ENCODE measurements around the gene CTSC. TPM values are rescaled to one million over a fixed set of nuclear protein-coding genes. Genes with fewer than 3 reads are reported as not detected.
A peak's percentile ranks its signal among the peaks of the same experiment; 100 is the strongest.

Gene CTSC
- polyA plus RNA-seq, 1 donor (not counting 4 experiments of a cell fraction or from before 2014, with no cell fraction given) = 658 TPM

GRCh38 chr11:88312628-88313027, 24.9 kb downstream of the CTSC start:
- TF ChIP-seq EZH2 (IDR thresholded peaks at IDR 0.05; ENCODE audit: low read length) = no peak
- no peak for TF ChIP-seq CTCF (optimal IDR thresholded peaks at IDR 0.05 in 1 of 3, IDR thresholded peaks at IDR 0.05 in 1 of 3, conservative IDR thresholded peaks at IDR 0.05 in 1 of 3; ENCODE audit: extremely low read depth in 1 of 3, insufficient read depth in 2 of 3, low read length in 3 of 3)
- Histone ChIP-seq H3K9me3 (ENCODE audit: control insufficient read depth, low read depth, low read length) (no peaks in the 10 kb centered on the region), H2AFZ (ENCODE audit: control insufficient read depth, low read length) (no peak overlapping the region), H3K4me1 (ENCODE audit: control insufficient read depth, extremely low read depth, insufficient read depth, low read length) (peaks cover 24% of the 10 kb centered on the region), H3K4me3 (ENCODE audit: control insufficient read depth in 2 of 3, extremely low read depth in 1 of 3, insufficient read depth in 2 of 3, low read depth in 1 of 3, low read length in 3 of 3) (no peak overlapping the region), H3K9ac (ENCODE audit: control insufficient read depth, extremely low read depth, insufficient read depth, low read length) (no peak overlapping the region), H3K27me3 (ENCODE audit: control insufficient read depth, extremely low read depth, insufficient read depth, low read length) (no peaks in the 10 kb centered on the region), H3K9me1 (ENCODE audit: control insufficient read depth, extremely low read depth, insufficient read depth, low read length) (no peaks in the 10 kb centered on the region), H3K27ac (ENCODE audit: control insufficient read depth, insufficient read depth, low read length) (no peak overlapping the region), H4K20me1 (ENCODE audit: control insufficient read depth, extremely low read depth, insufficient read depth, low read length) (no peaks in the 10 kb centered on the region), H3K4me2 (ENCODE audit: control insufficient read depth, extremely low read depth, insufficient read depth, low read depth, low read length) (no peak overlapping the region), H3K36me3 (ENCODE audit: control insufficient read depth in 2 of 2, extremely low read depth in 1 of 2, insufficient read depth in 2 of 2, low read length in 2 of 2) (peaks cover 11% of the 10 kb centered on the region in 2 experiments), H3K79me2 (ENCODE audit: control insufficient read depth, insufficient read depth, low read length) (peaks cover 6% of the 10 kb centered on the region)
- FAIRE-seq (no peak), DNase-seq (ENCODE audit: low read depth, low spot score) (no peak)
- dilution Hi-C loops (cut with MboI; ENCODE audit: extremely low pct_ligation_motif_present, low sequenced_read_pairs) = no loop called here

GRCh38 chr11:88310246-88310645, 27.3 kb downstream of the CTSC start:
- Histone ChIP-seq H3K27ac (ENCODE audit: control insufficient read depth, insufficient read depth, low read length) (peak overlapping the region; percentile 10), H3K4me3 (ENCODE audit: control insufficient read depth in 2 of 3, extremely low read depth in 1 of 3, insufficient read depth in 2 of 3, low read depth in 1 of 3, low read length in 3 of 3) (no peak overlapping the region), H3K9ac (ENCODE audit: control insufficient read depth, extremely low read depth, insufficient read depth, low read length) (no peak overlapping the region), H3K9me1 (ENCODE audit: control insufficient read depth, extremely low read depth, insufficient read depth, low read length) (no peaks in the 10 kb centered on the region), H3K9me3 (ENCODE audit: control insufficient read depth, low read depth, low read length) (no peaks in the 10 kb centered on the region), H3K4me1 (ENCODE audit: control insufficient read depth, extremely low read depth, insufficient read depth, low read length) (peaks cover 14% of the 10 kb centered on the region), H3K27me3 (ENCODE audit: control insufficient read depth, extremely low read depth, insufficient read depth, low read length) (no peaks in the 10 kb centered on the region), H2AFZ (ENCODE audit: control insufficient read depth, low read length) (no peak overlapping the region), H3K4me2 (ENCODE audit: control insufficient read depth, extremely low read depth, insufficient read depth, low read depth, low read length) (no peak overlapping the region), H3K36me3 (ENCODE audit: control insufficient read depth in 2 of 2, extremely low read depth in 1 of 2, insufficient read depth in 2 of 2, low read length in 2 of 2) (peaks cover 18 to 21% of the 10 kb centered on the region in 2 experiments), H4K20me1 (ENCODE audit: control insufficient read depth, extremely low read depth, insufficient read depth, low read length) (no peaks in the 10 kb centered on the region), H3K79me2 (ENCODE audit: control insufficient read depth, insufficient read depth, low read length) (peaks cover 11% of the 10 kb centered on the region)
- DNase-seq (ENCODE audit: low read depth, low spot score) = no peak
- no peak for FAIRE-seq
- dilution Hi-C loops (cut with MboI; ENCODE audit: extremely low pct_ligation_motif_present, low sequenced_read_pairs) = no loop called here
- TF ChIP-seq CTCF (optimal IDR thresholded peaks at IDR 0.05 in 1 of 3, IDR thresholded peaks at IDR 0.05 in 1 of 3, conservative IDR thresholded peaks at IDR 0.05 in 1 of 3; ENCODE audit: extremely low read depth in 1 of 3, insufficient read depth in 2 of 3, low read length in 3 of 3) (no peak), EZH2 (IDR thresholded peaks at IDR 0.05; ENCODE audit: low read length) (no peak)

Measured in keratinocyte (primary cell).